ENCODE results near the gene ACBD4. TPM values are rescaled to one million over a fixed set of nuclear protein-coding genes. Genes with fewer than 3 reads are reported as not detected.

Gene ACBD4
- total and polyA plus RNA-seq, 10 of the 15 experiments (the other 5 are each of a cell fraction or from before 2014, with no cell fraction given) = 0.20 to 13.8 (median 6.9) TPM

- no peak for TF ChIP-seq KAT2A (conservative IDR thresholded peaks at IDR 0.05; ENCODE audit: control insufficient read depth, low read depth, low read length)
- peak; percentile 58; the same call in 1 of the 2 replicates for TF ChIP-seq ZNF207 (IDR thresholded peaks at IDR 0.05; ENCODE audit: borderline replicate concordance)
- TF ChIP-seq IRF4 (IDR thresholded peaks at IDR 0.05; ENCODE audit: low read depth, low read length) = peak; percentile 73
- TF ChIP-seq ZNF687 (IDR thresholded peaks at IDR 0.05) = no peak; the same call in 1 of the 2 replicates
- no peak for TF ChIP-seq PAX8 (IDR thresholded peaks at IDR 0.05)
- TF ChIP-seq MLLT1 (IDR thresholded peaks at IDR 0.05) = peak; percentile 94
- TF ChIP-seq NKRF (conservative IDR thresholded peaks at IDR 0.05) = peak; percentile 78; the same call in 1 of the 2 replicates
- TF ChIP-seq HSF1 (IDR thresholded peaks at IDR 0.05; ENCODE audit: low read depth, low read length) = peak; percentile 73; the same call in 1 of the 2 replicates
- 0 out of 2 replicates have a peak, but pooled peaks have one; percentile 11 for TF ChIP-seq ASH2L (IDR thresholded peaks at IDR 0.05; ENCODE audit: borderline replicate concordance, low read depth)
- TF ChIP-seq CEBPB (IDR thresholded peaks at IDR 0.05; ENCODE audit: borderline replicate concordance in 1 of 2, low read depth in 2 of 2, low read length in 2 of 2) = 0 out of 4 replicates have a peak, but pooled peaks of 1 of the 2 experiments have one; percentile 10
- TF ChIP-seq FOXK2 (IDR thresholded peaks at IDR 0.05) = no peak
- TF ChIP-seq BMI1 (IDR thresholded peaks at IDR 0.05; ENCODE audit: borderline replicate concordance) = peak; percentile 89
- no peak; the same call in none of the 2 replicates for TF ChIP-seq CREM (IDR thresholded peaks at IDR 0.05; ENCODE audit: low read depth)
- TF ChIP-seq ZNF217 (IDR thresholded peaks at IDR 0.05) = no peak
- TF ChIP-seq POLR2A (IDR thresholded peaks at IDR 0.05; ENCODE audit: low read depth, low read length) = peak; percentile 100
- TF ChIP-seq BRCA1 (IDR thresholded peaks at IDR 0.05; ENCODE audit: low read depth, low read length) = no peak
- TF ChIP-seq ZBED1 (IDR thresholded peaks at IDR 0.05; ENCODE audit: borderline replicate concordance) = peak; percentile 90
- peak; percentile 48 for TF ChIP-seq SP1 (IDR thresholded peaks at IDR 0.05; ENCODE audit: low read depth, low read length)
- no peak for TF ChIP-seq NR2C1 (IDR thresholded peaks at IDR 0.05)
- peak; percentile 99 for TF ChIP-seq TAF1 (IDR thresholded peaks at IDR 0.05; ENCODE audit: borderline replicate concordance, low read depth, low read length)
- no peak for TF ChIP-seq ZNF274 (IDR thresholded peaks at IDR 0.05; ENCODE audit: insufficient read depth, insufficient read length)
- TF ChIP-seq SMC3 (IDR thresholded peaks at IDR 0.05; ENCODE audit: borderline replicate concordance, low read length) = no peak
These were observed 12.9 kb downstream of the ACBD4 start, which contains the start of gene HEXIM1 (continued) for GRCh38 chr17:45148183-45149036.

Measured in GM12878 (cell line).